WERI-Rb-1 (cell line): Measurements from ENCODE around the gene DAB2IP.
"Not testable (repeated sequence)": the region's sequence is repeated elsewhere in the genome, so short reads cannot be mapped to it uniquely, and the experiment has no call there.

Source experiments
- DNase-seq: peaks from one replicate; pipeline ENCODE4 v3.0.0-alpha.2; 2020
- H3K27ac ChIP-seq: fragments of 250-450 bp; sonication (Bioruptor Pico); 2 replicates; pipeline ENCODE4 v1.5.1; 2020; ENCODE audit warnings: mild to moderate bottlenecking, moderate library complexity
- H3K27me3 ChIP-seq: fragments of 250-450 bp; sonication (Bioruptor Pico); 2 replicates; pipeline ENCODE4 v1.5.1; 2021; ENCODE audit warnings: mild to moderate bottlenecking, low read depth, moderate library complexity; ENCODE audit not compliant: insufficient read depth, severe bottlenecking
- H3K36me3 ChIP-seq: fragments of 250-450 bp; sonication (Bioruptor Pico); 2 replicates; pipeline ENCODE4 v1.5.1; 2020; ENCODE audit warnings: mild to moderate bottlenecking, moderate library complexity
- H3K4me3 ChIP-seq: 2 replicates; pipeline ENCODE4 v1.5.1; 2011; ENCODE audit warnings: low read depth, mild to moderate bottlenecking, control low read depth, low read length
- H3K9me3 ChIP-seq: fragments of 250-450 bp; sonication (Bioruptor Pico); 2 replicates; pipeline ENCODE4 v1.5.1; 2021; ENCODE audit warnings: mild to moderate bottlenecking, moderate library complexity; ENCODE audit not compliant: severe bottlenecking
- TF ChIP-seq, protein P1 (sequence below): IDR thresholded peaks from 2 replicates; pipeline ENCODE4 v1.5.1; 2011; ENCODE audit warnings: low read depth, mild to moderate bottlenecking, control low read depth, inconsistent platforms, low read length

DAB2IP gene

DNA sequence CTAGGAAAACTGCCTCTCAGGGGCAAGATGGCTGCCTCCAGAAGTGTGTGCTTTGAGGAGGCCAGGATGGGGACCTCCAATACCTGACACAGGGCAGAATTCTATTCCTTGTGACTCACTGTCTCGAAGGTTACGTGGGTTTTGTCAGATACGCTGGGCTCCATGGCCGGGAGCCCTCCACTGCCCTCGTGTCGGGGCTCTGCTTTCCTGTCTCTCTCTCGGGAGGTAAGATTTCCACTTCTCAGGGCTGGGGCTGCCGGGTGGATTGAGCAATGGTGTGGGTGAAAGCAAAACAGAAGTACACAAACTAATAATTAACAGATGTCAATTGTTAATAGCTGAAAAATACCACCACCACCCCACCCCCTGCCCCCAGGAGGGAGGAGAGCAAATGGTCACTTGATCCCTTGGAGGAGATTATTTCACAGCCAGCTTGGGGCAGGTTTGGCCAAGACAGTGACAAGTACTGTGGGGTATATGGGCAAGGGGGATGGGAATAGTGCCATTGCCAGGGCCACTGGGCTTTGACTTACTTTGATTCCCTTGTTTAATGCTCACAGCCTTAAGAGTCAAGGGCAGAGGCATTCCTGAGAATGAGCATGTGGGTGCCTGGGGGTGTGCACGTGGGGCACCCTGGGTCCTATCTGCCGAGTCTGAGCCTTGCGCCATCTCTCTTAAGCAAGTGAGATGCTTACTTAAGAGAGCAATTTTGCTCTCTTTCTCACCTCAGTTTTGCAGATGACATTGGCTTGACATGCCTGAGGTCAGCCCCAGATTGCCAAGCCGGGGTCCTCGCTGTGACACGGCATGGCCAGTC is 28.8 kb upstream of the DAB2IP start:
- DNase-seq: peak; percentile 57
- Histone ChIP-seq H3K27me3 (no peaks in the 10 kb centered on the region), H3K4me3 (no peak overlapping the region), H3K36me3 (no peaks in the 10 kb centered on the region), H3K9me3 (no peaks in the 10 kb centered on the region), H3K27ac (peak overlapping the region; percentile 72)
- TF ChIP-seq, protein P1, sequence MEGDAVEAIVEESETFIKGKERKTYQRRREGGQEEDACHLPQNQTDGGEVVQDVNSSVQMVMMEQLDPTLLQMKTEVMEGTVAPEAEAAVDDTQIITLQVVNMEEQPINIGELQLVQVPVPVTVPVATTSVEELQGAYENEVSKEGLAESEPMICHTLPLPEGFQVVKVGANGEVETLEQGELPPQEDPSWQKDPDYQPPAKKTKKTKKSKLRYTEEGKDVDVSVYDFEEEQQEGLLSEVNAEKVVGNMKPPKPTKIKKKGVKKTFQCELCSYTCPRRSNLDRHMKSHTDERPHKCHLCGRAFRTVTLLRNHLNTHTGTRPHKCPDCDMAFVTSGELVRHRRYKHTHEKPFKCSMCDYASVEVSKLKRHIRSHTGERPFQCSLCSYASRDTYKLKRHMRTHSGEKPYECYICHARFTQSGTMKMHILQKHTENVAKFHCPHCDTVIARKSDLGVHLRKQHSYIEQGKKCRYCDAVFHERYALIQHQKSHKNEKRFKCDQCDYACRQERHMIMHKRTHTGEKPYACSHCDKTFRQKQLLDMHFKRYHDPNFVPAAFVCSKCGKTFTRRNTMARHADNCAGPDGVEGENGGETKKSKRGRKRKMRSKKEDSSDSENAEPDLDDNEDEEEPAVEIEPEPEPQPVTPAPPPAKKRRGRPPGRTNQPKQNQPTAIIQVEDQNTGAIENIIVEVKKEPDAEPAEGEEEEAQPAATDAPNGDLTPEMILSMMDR: no peak

DNA sequence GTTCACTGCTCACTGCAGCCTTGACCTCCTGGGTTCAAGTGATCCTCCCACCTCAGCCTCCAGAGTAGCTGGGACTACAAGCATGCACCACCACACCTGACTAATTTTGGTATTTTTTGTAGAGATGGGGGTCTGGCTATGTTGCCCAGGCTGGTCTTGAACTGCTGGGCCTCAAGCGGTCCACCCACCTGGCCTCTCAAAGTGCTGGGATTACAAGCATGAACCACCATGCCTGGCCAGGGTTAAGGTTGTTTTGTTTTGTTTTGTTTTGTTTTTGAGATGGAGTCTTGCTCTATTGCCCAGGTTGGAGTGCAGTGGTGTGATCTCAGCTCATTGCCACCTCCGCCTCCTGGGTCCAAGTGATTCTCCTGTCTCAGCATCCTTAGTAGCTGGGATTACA is 28.0 kb upstream of the DAB2IP start:
- H3K9me3 ChIP-seq, H3K27me3 ChIP-seq, H3K27ac ChIP-seq, H3K4me3 ChIP-seq, H3K36me3 ChIP-seq, DNase-seq: not testable (repeated sequence)

DNA sequence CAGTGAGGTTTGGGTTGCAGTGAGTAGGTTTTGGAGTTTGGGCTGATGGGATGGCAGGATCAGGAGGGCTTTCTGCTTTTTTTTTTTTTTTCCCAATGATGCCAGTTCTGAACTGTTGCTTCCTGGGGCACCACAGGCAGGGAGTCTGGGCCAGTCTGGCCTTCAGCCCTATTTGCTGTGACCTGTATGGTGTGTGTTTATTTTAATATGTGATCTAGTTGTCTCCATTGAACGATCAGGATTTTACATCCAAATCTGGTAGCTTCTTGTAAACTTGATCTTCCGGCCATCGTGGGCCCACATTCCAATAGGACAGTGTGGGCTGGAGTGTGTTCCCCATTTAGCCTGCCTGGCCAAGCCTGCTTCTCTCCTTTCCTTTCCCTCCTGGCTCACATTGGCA is 25.8 kb upstream of the DAB2IP start:
- Histone ChIP-seq H3K27ac (no peak overlapping the region), H3K27me3 (no peaks in the 10 kb centered on the region), H3K4me3 (no peak overlapping the region), H3K36me3 (no peaks in the 10 kb centered on the region), H3K9me3 (no peaks in the 10 kb centered on the region)
- no peak for DNase-seq
- TF ChIP-seq, protein P1: no peak

DNA sequence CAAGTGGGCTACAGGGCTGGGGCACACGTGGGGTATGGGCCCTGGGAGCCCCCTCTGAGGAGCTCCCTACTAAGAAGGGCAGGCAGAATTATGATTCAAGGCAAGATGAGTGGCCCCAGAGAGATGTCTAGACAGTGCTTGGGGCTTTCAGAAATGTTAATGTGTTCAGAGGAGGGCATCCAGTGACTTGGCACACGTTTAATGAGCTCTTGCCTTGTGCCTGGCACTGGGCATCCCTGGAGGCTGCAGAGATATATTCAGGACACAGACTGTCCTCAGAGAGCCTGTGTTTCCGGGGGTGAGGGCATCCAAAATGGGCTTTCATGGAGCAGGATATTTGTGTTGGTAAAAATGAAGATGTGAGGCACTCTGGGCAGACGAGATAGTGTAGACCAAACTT is 25.4 kb upstream of the DAB2IP start:
- H3K36me3 ChIP-seq: no peaks in the 10 kb centered on the region
- no peaks in the 10 kb centered on the region for H3K9me3 ChIP-seq
- H3K27ac ChIP-seq: no peak overlapping the region
- H3K4me3 ChIP-seq: no peak overlapping the region
- no peaks in the 10 kb centered on the region for H3K27me3 ChIP-seq
- DNase-seq: no peak
- TF ChIP-seq, protein P1: no peak

DNA sequence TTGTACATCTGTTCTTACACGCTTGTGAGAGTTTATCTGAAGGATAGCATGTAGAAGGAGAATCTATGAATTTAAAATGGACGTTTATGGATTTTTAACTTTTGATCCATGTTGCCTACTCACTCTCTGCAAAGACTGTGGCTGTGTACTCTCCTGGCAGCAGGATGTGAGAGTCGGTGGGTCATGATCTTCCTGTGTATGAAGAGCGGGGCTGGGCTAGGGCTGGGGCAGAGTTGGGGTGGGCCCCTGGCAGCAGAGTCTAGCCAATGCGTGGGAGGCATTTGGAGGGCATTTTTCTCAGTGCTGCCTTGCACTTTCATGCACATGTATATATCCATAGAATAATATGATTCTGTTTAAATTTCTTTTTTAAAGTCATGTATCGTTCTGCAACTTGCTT is 24.0 kb upstream of the DAB2IP start:
- Histone ChIP-seq H3K27me3 (no peaks in the 10 kb centered on the region), H3K27ac (no peak overlapping the region), H3K9me3 (no peaks in the 10 kb centered on the region), H3K4me3 (no peak overlapping the region), H3K36me3 (no peaks in the 10 kb centered on the region)
- DNase-seq: no peak
- TF ChIP-seq, protein P1: no peak

DNA sequence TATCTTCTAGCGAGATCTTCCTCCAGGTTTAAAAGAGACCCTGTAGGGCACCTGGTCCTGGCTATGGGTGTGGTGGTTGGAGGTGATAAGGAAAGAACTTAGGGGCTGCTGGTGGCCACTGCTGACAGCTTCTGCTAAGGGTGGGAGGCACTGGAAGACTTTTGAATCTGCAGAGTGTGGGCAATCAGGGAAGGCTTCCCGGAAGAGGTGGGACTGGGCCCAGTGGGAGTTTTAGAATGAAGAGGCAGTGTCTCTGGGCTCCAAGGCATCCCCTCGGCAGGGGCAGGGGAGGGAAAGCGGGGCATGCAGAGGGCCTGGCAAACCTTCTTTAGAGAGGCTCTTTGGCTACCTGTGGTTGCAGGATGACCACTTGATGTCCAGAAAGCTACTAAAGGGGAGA is 23.0 kb upstream of the DAB2IP start:
- DNase-seq: no peak
- no peak overlapping the region for H3K4me3 ChIP-seq
- no peaks in the 10 kb centered on the region for H3K27me3 ChIP-seq
- no peaks in the 10 kb centered on the region for H3K9me3 ChIP-seq
- H3K36me3 ChIP-seq: no peaks in the 10 kb centered on the region
- no peak overlapping the region for H3K27ac ChIP-seq
- TF ChIP-seq, protein P1: no peak
